ENCODE measurements around the gene TAL1.

GRCh38 chr1:47190857-47191256 is 41.2 kb downstream of the TAL1 start:
- no peak for TF ChIP-seq GATA3 (IDR thresholded peaks at IDR 0.05; ENCODE audit: low read depth, low read length)
- no peak for TF ChIP-seq GATA2 (IDR thresholded peaks at IDR 0.05; ENCODE audit: low read depth, low read length)

Measured in SH-SY5Y (cell line).